Measurements from ENCODE around the gene STK11IP.

DNA sequence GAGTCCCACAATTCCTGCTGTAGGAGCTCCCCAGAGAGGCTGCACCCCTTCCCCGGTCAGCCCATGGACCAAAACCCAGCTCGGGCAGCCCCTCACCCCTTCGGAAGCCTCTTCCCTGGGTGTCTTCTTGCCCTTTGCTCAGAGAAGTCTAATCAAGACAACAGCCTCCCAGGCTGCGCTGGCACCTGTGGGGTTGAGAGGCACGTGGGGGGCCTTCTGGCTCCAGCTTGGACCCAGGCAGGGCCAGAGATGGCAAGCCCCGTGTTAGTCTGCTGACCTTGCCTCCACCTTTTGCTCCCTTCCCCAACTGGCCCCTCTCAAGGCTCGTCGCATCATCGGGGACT lies 40.2 kb downstream of the STK11IP start:
- TF ChIP-seq POLR2A (IDR thresholded peaks at IDR 0.05; ENCODE audit: low read length) (no peak), GATA1 (IDR thresholded peaks at IDR 0.05; ENCODE audit: low read depth, low read length) (no peak)

Data from erythroblast (primary cell).